GM12891 (cell line): ENCODE results near the gene OSBP2.

Experiments
- DNase-seq: peaks from one replicate; pipeline ENCODE4 v3.0.0; 2011; ENCODE audit warnings: low spot score; ENCODE audit not compliant: insufficient read length
- FAIRE-seq: peaks from 2 replicates; lab custom pipeline; 2011; peaks lifted over from hg19 to GRCh38; lab: Jason Lieb, UNC
- PAX5 ChIP-seq: IDR thresholded peaks from 2 replicates; pipeline ENCODE4 v1.6.1; 2011; ENCODE audit warnings: low read length, moderate library complexity, mild to moderate bottlenecking; ENCODE audit not compliant: insufficient read depth, severe bottlenecking
- POLR2A ChIP-seq: IDR thresholded peaks from 2 replicates; pipeline ENCODE4 v1.6.1; 2011; ENCODE audit warnings: low read depth, low read length, control low read depth
- POLR2AphosphoS5 ChIP-seq: IDR thresholded peaks from 2 replicates; pipeline ENCODE4 v1.6.1; 2011; ENCODE audit warnings: low read depth, low read length, control low read depth
- POU2F2 ChIP-seq: IDR thresholded peaks from 2 replicates; pipeline ENCODE4 v1.6.1; 2011; ENCODE audit warnings: low read depth, mild to moderate bottlenecking, control low read depth, low read length, moderate library complexity
- SPI1 ChIP-seq: IDR thresholded peaks from 2 replicates; pipeline ENCODE4 v1.6.1; 2011; ENCODE audit warnings: low read depth, low read length, control low read depth
- TAF1 ChIP-seq: IDR thresholded peaks from 2 replicates; pipeline ENCODE4 v1.6.1; 2011; ENCODE audit warnings: low read depth, low read length, control low read depth

The OSBP2 gene

DNA sequence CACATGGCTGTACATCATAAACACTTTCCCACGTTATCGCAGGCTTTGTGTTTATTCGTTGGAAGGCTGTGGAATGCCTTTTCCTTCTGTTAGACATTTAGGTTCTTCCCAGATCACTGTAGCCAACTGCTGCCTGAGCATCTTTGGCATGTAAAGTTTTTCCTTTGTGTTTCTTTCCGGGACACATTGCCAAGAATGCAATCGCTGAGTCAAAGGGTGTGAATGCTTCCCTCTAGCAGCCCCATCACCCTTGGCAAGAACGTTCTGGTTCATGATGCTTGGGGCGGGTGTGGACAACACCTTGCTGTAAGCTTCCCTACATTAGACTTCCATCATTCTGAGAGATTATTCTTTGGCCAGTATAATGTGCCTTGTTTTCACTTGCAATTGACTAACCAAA is 136.2 kb downstream of the OSBP2 start:
- DNase-seq: no peak
- TF ChIP-seq POU2F2: no peak
- no peak for TF ChIP-seq TAF1
- no peak for TF ChIP-seq POLR2AphosphoS5
- no peak for TF ChIP-seq PAX5
- TF ChIP-seq SPI1: no peak
- TF ChIP-seq POLR2A: no peak
- no peak for FAIRE-seq

DNA sequence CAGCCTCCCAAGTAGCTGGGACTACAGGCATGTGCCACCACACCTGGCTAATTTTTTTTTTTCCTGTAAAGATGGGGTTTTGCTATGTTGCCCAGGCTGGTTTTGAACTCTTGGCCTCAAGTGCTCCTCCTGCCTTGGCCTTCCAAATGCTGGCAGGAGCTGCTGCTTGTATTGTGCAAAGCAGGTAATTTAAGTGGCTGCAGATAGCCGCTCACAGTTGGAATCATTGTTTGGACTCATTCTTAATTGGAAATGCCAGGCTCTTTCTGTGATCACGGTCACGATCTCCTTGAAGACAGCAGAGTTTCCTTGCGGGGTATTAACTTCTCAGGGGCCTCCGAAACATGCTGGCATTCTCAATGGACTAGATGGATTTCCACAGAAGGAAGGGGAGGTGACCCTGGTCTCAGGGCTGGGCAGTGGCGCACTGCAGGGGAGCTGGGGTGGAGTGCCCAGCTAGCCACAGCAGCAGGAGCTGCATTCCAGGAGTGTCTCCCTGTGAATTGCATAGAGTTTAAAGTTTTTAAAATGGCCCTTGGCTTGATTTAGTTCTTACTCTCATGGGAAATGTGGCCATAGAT is 137.8 kb downstream of the OSBP2 start:
- no peak for TF ChIP-seq TAF1
- TF ChIP-seq PAX5: no peak
- no peak for TF ChIP-seq POLR2A
- TF ChIP-seq SPI1: no peak
- TF ChIP-seq POU2F2: no peak
- no peak for TF ChIP-seq POLR2AphosphoS5
- no peak for FAIRE-seq
- DNase-seq: no peak

DNA sequence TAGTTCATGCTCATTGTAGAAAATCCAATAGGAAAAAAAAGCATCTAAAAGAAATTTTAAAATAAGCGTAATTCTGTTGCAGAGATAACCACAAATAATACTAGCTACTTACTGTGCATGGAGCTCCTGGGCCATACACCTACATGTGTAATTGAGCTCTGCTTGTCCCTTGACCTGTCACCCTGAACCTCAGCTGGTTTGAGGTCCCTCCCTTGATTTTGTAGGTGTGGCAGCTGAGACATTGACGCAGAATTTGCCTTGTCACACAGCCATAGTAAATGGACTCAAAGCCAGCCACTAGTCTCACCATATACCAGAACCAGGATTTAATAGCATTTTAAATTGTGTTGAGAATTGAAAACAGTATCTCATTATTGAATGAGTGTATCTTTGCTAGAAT is 138.6 kb downstream of the OSBP2 start:
- DNase-seq (no peak), FAIRE-seq (no peak)
- TF ChIP-seq PAX5 (no peak), SPI1 (no peak), POLR2A (no peak), POU2F2 (no peak), TAF1 (no peak), POLR2AphosphoS5 (no peak)

DNA sequence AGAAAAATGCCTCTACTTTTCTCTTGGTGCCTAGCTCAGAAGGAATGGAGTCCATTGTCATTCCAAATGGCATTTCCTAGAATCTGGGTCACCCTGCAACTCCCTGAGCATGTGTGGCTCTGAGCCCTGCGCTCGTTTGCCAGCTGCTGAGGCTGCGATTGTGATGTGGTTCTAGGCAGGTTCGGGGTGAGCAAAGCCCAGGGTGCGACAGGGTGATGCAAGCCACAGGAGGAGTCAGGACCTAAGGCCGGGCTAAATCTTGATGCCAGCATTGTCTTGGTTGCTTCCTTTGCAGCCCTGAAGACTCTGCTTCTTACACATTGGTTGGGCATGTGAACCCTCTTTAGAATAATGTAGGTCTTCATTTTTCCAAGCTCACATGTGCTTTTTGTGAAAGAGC is 142.9 kb downstream of the OSBP2 start:
- FAIRE-seq (no peak), DNase-seq (no peak)
- TF ChIP-seq POLR2A: no peak
- no peak for TF ChIP-seq SPI1
- no peak for TF ChIP-seq PAX5
- no peak for TF ChIP-seq POLR2AphosphoS5
- TF ChIP-seq POU2F2: no peak
- TF ChIP-seq TAF1: no peak

DNA sequence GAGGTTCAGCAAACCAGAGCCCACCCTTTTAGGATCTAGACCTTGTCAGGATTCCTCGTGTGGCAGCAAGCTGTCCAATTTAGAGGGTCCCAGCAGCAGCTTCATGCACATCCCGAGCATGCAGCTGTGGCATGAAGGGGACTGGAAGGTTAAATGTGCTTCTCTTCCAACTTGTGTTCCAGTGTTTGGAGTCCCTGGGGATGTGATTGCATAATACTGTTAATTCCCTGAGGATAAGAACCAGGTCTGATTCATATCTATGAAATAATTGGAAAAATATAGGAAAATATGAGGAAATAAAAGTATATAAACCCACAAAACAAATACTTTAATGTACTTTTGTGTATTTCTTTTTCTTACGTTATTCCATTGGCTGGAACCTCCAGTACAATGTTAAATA is 143.4 kb downstream of the OSBP2 start:
- TF ChIP-seq POLR2AphosphoS5: no peak
- TF ChIP-seq TAF1: no peak
- no peak for TF ChIP-seq POU2F2
- no peak for TF ChIP-seq PAX5
- TF ChIP-seq POLR2A: no peak
- no peak for TF ChIP-seq SPI1
- FAIRE-seq (no peak), DNase-seq (no peak)

DNA sequence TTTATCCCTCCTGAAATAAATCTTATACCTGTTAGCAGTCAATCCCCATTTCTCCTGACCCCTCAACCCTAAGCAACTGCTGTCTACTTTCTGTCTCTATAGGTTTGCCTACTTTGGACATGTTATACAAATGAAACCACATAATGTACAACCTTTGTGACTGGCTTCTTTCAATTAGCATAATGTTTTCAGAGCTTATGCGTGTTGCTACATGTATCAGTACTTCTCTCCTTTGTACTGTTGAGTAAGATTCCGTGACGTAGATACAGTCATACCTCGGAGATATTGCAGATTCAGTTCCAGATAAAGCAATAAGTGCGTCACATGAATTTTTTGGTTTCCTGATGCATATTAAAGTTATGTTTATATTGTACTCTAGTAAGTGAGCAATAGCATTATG is 146.6 kb downstream of the OSBP2 start:
- no peak for TF ChIP-seq POU2F2
- no peak for TF ChIP-seq TAF1
- TF ChIP-seq POLR2AphosphoS5: no peak
- TF ChIP-seq PAX5: no peak
- no peak for TF ChIP-seq POLR2A
- no peak for TF ChIP-seq SPI1
- DNase-seq (no peak), FAIRE-seq (no peak)

DNA sequence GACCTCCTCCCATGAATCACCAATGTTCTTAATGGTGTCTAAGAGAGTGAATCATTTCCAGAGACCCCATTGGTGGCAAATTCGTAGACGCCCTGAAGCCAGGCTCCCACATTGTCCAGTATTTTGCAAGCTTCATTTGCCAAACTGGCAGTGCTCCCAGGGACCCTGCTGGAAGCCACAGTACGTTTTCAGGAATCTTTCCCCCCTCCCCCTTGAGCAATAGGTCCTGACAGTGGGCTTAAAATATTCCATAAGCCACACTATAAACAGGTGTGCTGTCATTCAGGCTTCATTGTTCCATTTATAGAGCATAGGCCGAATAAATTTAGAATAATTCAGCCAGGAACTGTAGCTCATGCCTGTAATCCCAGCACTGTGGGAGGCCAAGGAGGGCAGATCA is 148.6 kb downstream of the OSBP2 start:
- DNase-seq: no peak
- no peak for FAIRE-seq

DNA sequence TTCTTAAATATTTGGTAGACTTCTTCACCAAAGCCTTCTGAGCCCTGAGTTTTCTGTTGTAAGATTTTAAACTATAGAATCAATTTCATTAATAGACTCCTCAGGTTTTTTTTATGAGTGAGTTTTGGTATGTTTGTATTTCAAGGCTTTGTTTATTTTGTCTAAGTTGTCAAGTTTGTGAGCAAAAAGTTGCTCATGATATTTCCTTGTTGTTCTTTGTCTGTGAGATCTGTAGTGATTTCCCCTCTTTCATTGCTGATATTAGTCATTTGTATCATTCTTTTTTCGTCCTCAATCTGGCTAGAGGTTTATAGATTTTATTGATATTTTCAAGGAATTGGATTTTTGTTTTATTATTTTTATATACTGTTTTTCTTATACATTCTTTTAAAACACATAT is 152.9 kb downstream of the OSBP2 start:
- FAIRE-seq (no peak), DNase-seq (no peak)
- no peak for TF ChIP-seq POLR2AphosphoS5
- no peak for TF ChIP-seq POU2F2
- TF ChIP-seq SPI1: no peak
- no peak for TF ChIP-seq PAX5
- no peak for TF ChIP-seq POLR2A
- TF ChIP-seq TAF1: no peak

More for the DNA sequence above, 148.6 kb downstream of the OSBP2 start:
- TF ChIP-seq TAF1 (no peak), POU2F2 (no peak), POLR2AphosphoS5 (no peak), SPI1 (no peak), PAX5 (no peak), POLR2A (no peak)

DNA sequence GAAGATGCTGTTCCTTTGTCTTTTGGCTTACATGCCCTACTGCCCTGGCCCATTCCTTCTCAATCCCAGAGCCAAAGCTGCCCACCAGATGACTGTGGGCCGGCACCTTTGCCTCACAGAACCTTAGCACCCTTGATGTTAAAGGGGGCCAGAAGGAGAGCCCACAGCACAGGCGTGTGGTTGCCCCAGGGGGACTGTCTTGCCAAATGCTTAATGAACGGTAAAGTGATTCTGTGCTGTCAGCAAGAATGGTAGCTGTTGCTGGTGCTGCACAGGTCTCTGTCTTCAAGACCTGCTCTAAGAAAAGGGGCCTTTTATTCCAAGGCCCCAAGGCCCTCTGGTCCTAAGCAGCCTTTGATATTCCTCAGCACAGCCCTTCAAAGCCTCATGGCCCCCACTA is 160.6 kb downstream of the OSBP2 start:
- FAIRE-seq (no peak), DNase-seq (no peak)
- TF ChIP-seq POLR2A (no peak), PAX5 (no peak), SPI1 (no peak), POLR2AphosphoS5 (no peak), TAF1 (no peak), POU2F2 (no peak)
